T-cell (primary cell): Measurements from ENCODE around the gene TMEM131L. TPM values are rescaled to one million over a fixed set of nuclear protein-coding genes. Genes with fewer than 3 reads are reported as not detected.

ENCODE experiments used
- ATAC-seq, 4 experiments: fragments of 200-7000 bp in 3 of 4; fragments of 150-1000 bp in 1 of 4; cut with Tn5 transposase; replicated peaks in 1 of 4; 1 replicate in 3 of 4; 2 replicates in 1 of 4; pipeline ENCODE4 v1.10.0; 2021; ENCODE audit warnings: moderate library complexity in 3 of 4, mild to moderate bottlenecking in 2 of 4, moderate number of reproducible peaks in 1 of 4
- CTCF ChIA-PET, 2 donors: fragments of 300-600 bp; sonication (Branson Sonifier 250); formaldehyde crosslinking; loops; one replicate each; lab custom pipeline; 2022; ENCODE audit warnings: antibody characterized with exemption in 2 of 2; lab: Charles Lee
- POLR2A ChIA-PET, 2 donors: fragments of 300-600 bp; sonication (Branson Sonifier 250); formaldehyde crosslinking; loops; one replicate each; lab custom pipeline; 2022; ENCODE audit warnings: antibody characterized with exemption in 2 of 2; lab: Charles Lee
- DNase-seq, 35 experiments: peaks; one replicate each; pipeline versions ENCODE4 v3.0.0 to v3.0.0-alpha.2; 2013 to 2023
- H3K27ac ChIP-seq: one replicate; pipeline ENCODE4 v1.5.1; 2013; ENCODE audit warnings: low read length
- H3K27me3 ChIP-seq, 2 experiments: replicated peaks in 1 of 2; 1 replicate in 1 of 2; 2 replicates in 1 of 2; pipeline versions ENCODE4 v1.6.1 to v1.7.0; 2013; ENCODE audit warnings: low read length in 1 of 2, mixed read lengths in 1 of 2; ENCODE audit not compliant: control insufficient read depth in 2 of 2, insufficient read depth in 2 of 2; ENCODE audit errors: extremely low read depth in 1 of 2
- H3K36me3 ChIP-seq, 2 donors: 1 replicate in 1 of 2; 2 replicates in 1 of 2; pipeline versions ENCODE4 v1.6.1 to v1.7.0; 2013; ENCODE audit warnings: low read length in 1 of 2; ENCODE audit not compliant: control insufficient read depth in 2 of 2, insufficient read depth in 1 of 2; ENCODE audit errors: extremely low read depth in 1 of 2
- H3K4me1 ChIP-seq, 2 experiments: 1 replicate in 1 of 2; 2 replicates in 1 of 2; pipeline versions ENCODE4 v1.6.1 to v1.7.0; 2013; ENCODE audit warnings: low read length in 2 of 2, mixed read lengths in 1 of 2; ENCODE audit not compliant: insufficient read depth in 2 of 2, control insufficient read depth in 1 of 2; ENCODE audit errors: extremely low read depth in 1 of 2
- H3K4me3 ChIP-seq, 2 donors: 1 replicate in 1 of 2; 2 replicates in 1 of 2; pipeline versions ENCODE4 v1.5.1 to v1.7.0; 2013; ENCODE audit warnings: mild to moderate bottlenecking in 2 of 2, low read length in 1 of 2, moderate library complexity in 1 of 2; ENCODE audit not compliant: control insufficient read depth in 1 of 2; ENCODE audit errors: extremely low read depth in 1 of 2
- H3K9me3 ChIP-seq: 2 replicates; pipeline ENCODE4 v1.7.0; 2013
- H3K27ac Mint-ChIP-seq, 2 donors: one replicate each; pipeline ENCODE4 v1.8.0; 2020 to 2021; ENCODE audit warnings: mild to moderate bottlenecking in 2 of 2, mixed read lengths in 2 of 2
- H3K27me3 Mint-ChIP-seq, 2 donors: one replicate each; pipeline ENCODE4 v1.8.0; 2021 to 2022; ENCODE audit warnings: mixed read lengths in 2 of 2
- H3K36me3 Mint-ChIP-seq: one replicate; pipeline ENCODE4 v1.8.0; 2021; ENCODE audit warnings: mixed read lengths
- H3K4me1 Mint-ChIP-seq, 3 donors: one replicate each; pipeline ENCODE4 v1.8.0; 2020 to 2022; ENCODE audit warnings: mixed read lengths in 3 of 3, mild to moderate bottlenecking in 1 of 3
- H3K4me3 Mint-ChIP-seq, 3 donors: one replicate each; pipeline ENCODE4 v1.8.0; 2020 to 2022; ENCODE audit warnings: mild to moderate bottlenecking in 3 of 3, mixed read lengths in 3 of 3, moderate library complexity in 3 of 3
- H3K9me3 Mint-ChIP-seq, 3 donors: one replicate each; pipeline ENCODE4 v1.8.0; 2020 to 2022; ENCODE audit warnings: mixed read lengths in 3 of 3
- WGBS: methylation state at CpG from one replicate; pipeline ENCODE4 v1.1.5; 2013; ENCODE audit warnings: missing lambda C conversion rate; ENCODE audit not compliant: insufficient coverage; 5-methylcytosine and 5-hydroxymethylcytosine counted together
- total RNA-seq, 35 experiments: library from RNA in 6 of 35; stranded (reverse) in 6 of 35; fragments of 120-200 nt in 1 of 35; gene quantifications; one replicate each; pipeline versions ENCODE4 v1.2.1 to v1.2.4 and lab custom pipeline; 2013 to 2026

Gene TMEM131L
- total RNA-seq, 5 donors from 2014 or later (not counting 1 experiment from before 2014, with no cell fraction given): 60.7 to 115 (median 72.6) TPM

- Histone ChIP-seq H3K4me3 (no peak overlapping the region), H3K27ac (peak overlapping the region; percentile 19), H3K9me3 (no peaks in the 10 kb centered on the region), H3K27me3 (no peaks in the 10 kb centered on the region), H3K36me3 (peaks cover 3 to 11% of the 10 kb centered on the region in 2 donors), H3K4me1 (peaks cover 47 to 49% of the 10 kb centered on the region in 2 experiments)
- POLR2A ChIA-PET: interaction anchor here in 1 of 2 donors (0.6 kb wide), 1 partner anchor 25 kb away, joined by 3 read pairs; no protein-coding TSS in a partner anchor
- DNase-seq (no peak), ATAC-seq (no peak)
- Mint-ChIP-seq H3K9me3 (no peaks in the 10 kb centered on the region), H3K4me1 (peaks cover 86 to 89% (median 86%) of the 10 kb centered on the region in 3 donors), H3K27me3 (no peaks in the 10 kb centered on the region), H3K4me3 (no peak overlapping the region), H3K27ac (peak overlapping the region; percentile 90 to 92), H3K36me3 (peaks cover 20% of the 10 kb centered on the region)
- no CpG with 5 or more reads among the region's 3 CpGs for WGBS
- CTCF ChIA-PET: no interaction called here
Observed at GRCh38 chr4:153517159-153517558, 51.0 kb downstream of the TMEM131L start.

- Histone ChIP-seq H3K36me3 (peaks cover 3 to 11% of the 10 kb centered on the region in 2 donors), H3K27ac (peak overlapping the region; percentile 19), H3K9me3 (no peaks in the 10 kb centered on the region), H3K4me1 (peaks cover 50 to 53% of the 10 kb centered on the region in 2 experiments), H3K4me3 (peak overlapping the region in 1 of 2 donors; percentile 3), H3K27me3 (no peaks in the 10 kb centered on the region)
- CTCF ChIA-PET: interaction anchor here (0.6 to 1.7 kb wide), 2 partner anchors 21 to 85 kb away, joined by 4 to 7 read pairs; no protein-coding TSS in a partner anchor
- H3K27ac Mint-ChIP-seq: peak overlapping the region; percentile 90 to 92
- H3K4me1 Mint-ChIP-seq: peaks cover 86 to 89% (median 86%) of the 10 kb centered on the region in 3 donors
- ATAC-seq (no peak), DNase-seq (no peak)
- WGBS: 69% methylated on average over 4 of the region's 8 CpGs
- POLR2A ChIA-PET: interaction anchor here in 1 of 2 donors (0.6 kb wide), 1 partner anchor 48 kb away, joined by 3 read pairs; no protein-coding TSS in a partner anchor
- no peaks in the 10 kb centered on the region for H3K9me3 Mint-ChIP-seq
- H3K4me3 Mint-ChIP-seq: peak overlapping the region; percentile 55 to 82 (median 76)
- H3K27me3 Mint-ChIP-seq: no peaks in the 10 kb centered on the region
- H3K36me3 Mint-ChIP-seq: peaks cover 16% of the 10 kb centered on the region
Observed at GRCh38 chr4:153518001-153518400, 51.8 kb downstream of the TMEM131L start.

GRCh38 chr4:153518637-153519389 lies 52.7 kb downstream of the TMEM131L start:
- peak overlapping the region; percentile 19 for H3K27ac ChIP-seq
- no peaks in the 10 kb centered on the region for H3K9me3 Mint-ChIP-seq
- no peaks in the 10 kb centered on the region for H3K9me3 ChIP-seq
- peak overlapping the region; percentile 90 to 92 for H3K27ac Mint-ChIP-seq
- no peaks in the 10 kb centered on the region for H3K27me3 ChIP-seq
- POLR2A ChIA-PET: interaction anchor here (0.5 to 0.7 kb wide), 2 partner anchors 8 to 36 kb away, joined by 3 read pairs; no protein-coding TSS in a partner anchor
- CTCF ChIA-PET: interaction anchor here in 1 of 2 donors (0.9 to 1.7 kb wide), 2 partner anchors 21 to 177 kb away, joined by 3 to 7 read pairs; no protein-coding TSS in a partner anchor
- peaks cover 57% of the 10 kb centered on the region in 2 experiments for H3K4me1 ChIP-seq
- 49% methylated on average over 7 of the region's 10 CpGs for WGBS
- H3K4me1 Mint-ChIP-seq: peaks cover 86 to 89% (median 87%) of the 10 kb centered on the region in 3 donors
- H3K4me3 Mint-ChIP-seq: peak overlapping the region; percentile 55 to 82 (median 76)
- peaks cover 3 to 11% of the 10 kb centered on the region in 2 donors for H3K36me3 ChIP-seq
- H3K27me3 Mint-ChIP-seq: no peaks in the 10 kb centered on the region
- H3K36me3 Mint-ChIP-seq: peaks cover 14% of the 10 kb centered on the region
- ATAC-seq (no peak), DNase-seq (peak in 1 of 35 experiments; percentile 54)
- H3K4me3 ChIP-seq: peak overlapping the region in 1 of 2 donors; percentile 3

- CTCF ChIA-PET: interaction anchor here in 1 of 2 donors (0.9 to 1.7 kb wide), 2 partner anchors 22 to 178 kb away, joined by 3 to 7 read pairs; no protein-coding TSS in a partner anchor
- WGBS: no CpG with 5 or more reads among the region's 1 CpG
- no peak for ATAC-seq
Observed at GRCh38 chr4:153519687-153520086, 53.5 kb downstream of the TMEM131L start.

GRCh38 chr4:153520227-153520626 lies 54.1 kb downstream of the TMEM131L start:
- peaks cover 3 to 11% of the 10 kb centered on the region in 2 donors for H3K36me3 ChIP-seq
- 100% methylated on average over 2 of the region's 4 CpGs for WGBS
- H3K27ac ChIP-seq: peak overlapping the region; percentile 65
- DNase-seq: no peak
- Mint-ChIP-seq H3K9me3 (no peaks in the 10 kb centered on the region), H3K27me3 (no peaks in the 10 kb centered on the region), H3K36me3 (peaks cover 11% of the 10 kb centered on the region), H3K27ac (peak overlapping the region; percentile 92 to 93), H3K4me1 (peaks cover 89 to 91% (median 90%) of the 10 kb centered on the region in 3 donors), H3K4me3 (peak overlapping the region in 2 of 3 donors; percentile 31 to 82)
- CTCF ChIA-PET: no interaction called here
- H3K9me3 ChIP-seq: no peaks in the 10 kb centered on the region
- no peaks in the 10 kb centered on the region for H3K27me3 ChIP-seq
- no peak for ATAC-seq
- POLR2A ChIA-PET: no interaction called here
- peak overlapping the region in 1 of 2 donors; percentile 23 for H3K4me3 ChIP-seq
- H3K4me1 ChIP-seq: peaks cover 66 to 70% of the 10 kb centered on the region in 2 experiments

More at GRCh38 chr4:153519687-153520086, 53.5 kb downstream of the TMEM131L start:
- H3K27me3 Mint-ChIP-seq: no peaks in the 10 kb centered on the region
- Histone ChIP-seq H3K27ac (no peak overlapping the region), H3K9me3 (no peaks in the 10 kb centered on the region), H3K36me3 (peaks cover 3 to 11% of the 10 kb centered on the region in 2 donors), H3K4me3 (peak overlapping the region in 1 of 2 donors; percentile 23), H3K4me1 (peaks cover 65% of the 10 kb centered on the region in 2 experiments), H3K27me3 (no peaks in the 10 kb centered on the region)
- H3K9me3 Mint-ChIP-seq: no peaks in the 10 kb centered on the region
- H3K4me3 Mint-ChIP-seq: peak overlapping the region in 1 of 3 donors; percentile 82
- peaks cover 14% of the 10 kb centered on the region for H3K36me3 Mint-ChIP-seq
- peak overlapping the region; percentile 90 to 92 for H3K27ac Mint-ChIP-seq
- H3K4me1 Mint-ChIP-seq: peaks cover 88 to 91% (median 89%) of the 10 kb centered on the region in 3 donors
- POLR2A ChIA-PET: no interaction called here
- no peak for DNase-seq

GRCh38 chr4:153520801-153521329 lies 54.7 kb downstream of the TMEM131L start:
- peak overlapping the region; percentile 17 to 82 (median 68) for H3K4me3 Mint-ChIP-seq
- CTCF ChIA-PET: no interaction called here

More at GRCh38 chr4:153520801-153521329, 54.7 kb downstream of the TMEM131L start:
- ATAC-seq (no peak), DNase-seq (no peak)
- Mint-ChIP-seq H3K9me3 (no peaks in the 10 kb centered on the region), H3K27ac (peak overlapping the region; percentile 92 to 93), H3K4me1 (peaks cover 88 to 90% (median 88%) of the 10 kb centered on the region in 3 donors), H3K27me3 (no peaks in the 10 kb centered on the region), H3K36me3 (peaks cover 5% of the 10 kb centered on the region)
- 76% methylated on average over 6 of the region's 8 CpGs for WGBS
- POLR2A ChIA-PET: no interaction called here
- H3K4me1 ChIP-seq: peaks cover 72 to 75% of the 10 kb centered on the region in 2 experiments
- no peaks in the 10 kb centered on the region for H3K27me3 ChIP-seq
- peaks cover 3 to 11% of the 10 kb centered on the region in 2 donors for H3K36me3 ChIP-seq
- peak overlapping the region; percentile 65 for H3K27ac ChIP-seq
- H3K4me3 ChIP-seq: no peak overlapping the region
- H3K9me3 ChIP-seq: no peaks in the 10 kb centered on the region
